HG02759 (cell line): ENCODE results near the gene SPOCD1.
A peak's percentile ranks its signal among the peaks of the same experiment; 100 is the strongest.

Experiments used
- ATAC-seq: cut with Tn5 transposase; IDR thresholded peaks from one replicate; pipeline ENCODE4 v1.9.1; 2021; ENCODE audit warnings: mild to moderate bottlenecking, moderate library complexity; ENCODE audit not compliant: unreplicated experiment

Gene SPOCD1

DNA sequence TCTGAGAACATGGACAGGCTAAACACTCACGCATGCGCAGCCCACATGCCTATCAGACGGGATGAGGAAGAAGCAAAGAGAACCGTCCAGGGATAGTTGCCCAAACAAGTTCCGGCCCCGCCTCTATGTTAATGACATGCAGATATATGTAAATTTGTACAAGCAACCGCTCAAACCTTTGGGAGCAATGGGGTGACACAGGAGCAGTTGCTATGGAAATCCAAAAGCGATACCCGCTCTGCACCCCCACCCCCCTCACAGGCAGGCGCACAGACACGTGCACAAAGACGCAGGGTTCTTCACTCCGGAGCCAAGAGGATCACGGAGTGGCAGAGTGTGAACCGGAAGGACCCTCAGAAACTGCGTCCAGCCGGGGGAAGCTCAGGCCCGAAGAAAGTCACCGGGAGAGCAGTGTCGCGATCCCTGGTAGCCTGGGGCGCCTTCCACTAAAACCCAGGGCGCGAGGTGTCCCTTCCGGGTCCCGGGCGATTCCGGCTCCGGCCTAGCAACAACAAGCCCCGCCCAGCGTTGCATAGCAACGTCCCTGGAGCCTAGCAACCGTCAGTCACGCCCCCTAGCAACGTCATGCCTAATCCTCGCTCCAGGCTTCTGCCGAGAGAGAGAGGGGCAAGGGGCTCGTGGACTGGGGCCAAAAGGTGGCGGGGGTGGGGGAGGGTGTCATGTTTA, 27.5 kb downstream of the SPOCD1 start:
- peak; percentile 72 for ATAC-seq

DNA sequence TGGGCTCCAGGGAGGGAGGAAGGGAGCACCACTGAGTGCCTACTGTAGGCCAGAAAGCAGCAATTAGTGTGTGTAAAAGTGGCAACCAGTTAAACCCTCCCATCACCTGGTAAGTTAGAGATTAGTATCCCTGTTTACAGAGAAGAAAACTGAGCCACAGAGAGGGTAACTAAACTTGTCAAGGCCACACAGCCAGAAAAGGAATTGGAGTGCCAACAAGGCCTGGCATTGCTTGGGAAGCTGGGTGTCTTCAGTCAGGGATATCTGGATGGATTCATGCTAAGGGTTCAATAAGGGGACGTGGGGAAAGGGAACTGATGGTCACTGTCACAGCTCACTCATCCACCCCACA, 28.1 kb downstream of the SPOCD1 start:
- ATAC-seq: no peak

DNA sequence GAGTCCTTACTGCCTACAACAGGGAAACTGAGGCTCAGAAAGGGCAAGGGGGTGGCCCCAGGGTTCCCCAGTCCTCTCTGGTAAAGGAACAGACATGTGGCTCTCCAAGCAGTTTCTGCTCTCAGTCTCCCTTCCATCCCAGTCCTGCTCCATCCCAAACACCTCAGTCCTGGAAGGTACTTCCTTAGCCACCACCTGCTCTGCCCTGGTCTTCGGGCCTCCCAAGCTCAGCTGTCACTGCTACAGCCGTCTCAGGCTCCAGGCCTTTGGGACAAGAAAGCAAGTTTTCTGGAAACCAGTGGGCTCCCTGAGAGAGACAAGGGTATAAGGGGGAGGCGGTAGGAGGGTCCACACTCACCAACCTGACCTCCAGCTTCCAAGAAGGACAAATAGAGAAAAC, 28.6 kb downstream of the SPOCD1 start:
- no peak for ATAC-seq

DNA sequence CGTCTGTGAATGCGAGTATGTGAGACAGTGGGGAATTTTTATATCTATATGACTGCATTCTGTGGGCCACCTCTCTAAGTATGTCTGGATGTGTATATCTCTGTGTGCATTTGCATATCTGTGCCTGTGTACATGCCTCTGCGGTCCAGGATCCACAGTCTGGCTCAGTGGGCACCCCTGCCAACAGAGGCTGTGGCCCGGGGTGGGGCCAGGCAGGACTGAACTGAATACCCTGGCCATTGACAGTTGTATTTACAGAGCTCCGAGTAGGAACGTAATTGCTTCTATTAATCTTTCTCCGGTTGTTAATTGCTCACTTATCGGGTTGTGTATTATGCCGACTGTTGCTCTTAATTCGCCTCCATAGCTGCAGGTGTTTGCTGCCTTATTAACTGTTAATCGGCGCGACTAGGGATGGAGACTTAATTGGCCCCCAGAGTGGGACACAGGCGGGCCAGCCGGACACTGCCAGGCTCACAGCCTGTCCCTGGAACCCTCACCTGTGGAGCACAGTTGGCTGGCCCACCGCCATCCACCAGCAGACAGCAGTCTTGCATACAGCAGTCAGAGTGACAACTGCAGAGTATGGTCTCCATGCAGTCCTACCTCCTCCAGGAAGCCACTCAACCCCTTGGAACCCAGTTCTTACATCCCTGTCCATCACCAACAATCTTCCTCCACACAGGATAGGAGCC, 29.3 kb downstream of the SPOCD1 start:
- ATAC-seq: no peak

DNA sequence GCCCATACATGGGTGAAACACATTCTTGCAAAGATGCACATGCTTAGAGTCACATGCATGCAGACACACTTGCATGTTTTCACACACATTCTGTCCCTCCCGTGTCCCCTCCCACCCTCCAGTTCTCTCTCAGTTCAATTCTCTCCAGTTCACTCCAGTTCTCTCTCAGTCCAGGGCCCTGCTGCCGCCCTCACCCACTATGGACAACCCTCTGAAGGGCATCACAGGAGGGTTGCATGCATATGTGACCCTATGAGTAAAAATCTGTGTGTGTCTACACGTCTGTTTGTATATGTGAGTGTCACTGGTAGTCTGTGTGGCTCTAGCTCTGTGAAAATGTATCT, 29.9 kb downstream of the SPOCD1 start:
- ATAC-seq: no peak

DNA sequence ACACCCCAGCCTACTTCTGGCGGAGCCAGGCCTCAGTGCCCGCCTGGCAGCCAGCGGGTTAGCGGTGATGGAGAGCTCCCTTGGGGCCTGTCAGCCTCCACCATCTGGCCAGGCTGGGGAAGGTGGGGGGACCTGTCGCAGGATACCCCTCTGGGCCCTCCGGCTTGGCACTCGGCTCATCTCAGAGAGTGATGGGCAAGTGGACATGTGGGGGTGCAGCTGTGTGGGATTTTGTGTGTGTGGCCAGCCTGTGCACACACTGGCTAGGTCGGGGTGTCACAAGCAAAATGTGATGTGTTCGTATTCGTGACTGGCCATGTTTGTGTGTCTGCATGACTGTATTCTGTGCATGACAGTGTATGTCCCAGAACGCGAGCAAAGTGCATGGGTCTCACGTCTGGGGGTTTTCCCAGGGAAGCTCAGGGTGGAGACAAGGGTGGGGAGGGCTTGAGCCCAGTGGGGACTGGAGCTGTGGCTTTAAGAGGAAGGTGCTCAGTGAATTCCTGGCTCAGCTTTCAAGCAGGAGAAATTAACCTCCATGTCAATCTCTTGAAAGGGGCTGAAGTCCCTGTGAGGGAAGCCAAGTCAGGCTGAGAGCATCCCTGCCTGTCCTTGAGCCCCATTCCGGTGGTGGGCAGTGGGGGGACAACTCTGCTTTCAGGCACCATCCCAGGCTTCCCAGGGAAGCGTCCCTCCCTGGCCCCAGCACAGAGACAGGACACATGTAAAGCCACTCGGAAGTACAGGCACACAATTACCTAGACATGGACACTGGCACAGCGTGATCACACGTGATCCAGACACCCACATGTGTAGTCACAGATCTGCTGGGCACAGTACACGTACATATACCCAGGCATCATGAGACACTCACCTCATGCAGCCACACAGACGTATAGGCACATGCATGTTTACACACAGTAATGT, 30.5 kb downstream of the SPOCD1 start:
- ATAC-seq: no peak

DNA sequence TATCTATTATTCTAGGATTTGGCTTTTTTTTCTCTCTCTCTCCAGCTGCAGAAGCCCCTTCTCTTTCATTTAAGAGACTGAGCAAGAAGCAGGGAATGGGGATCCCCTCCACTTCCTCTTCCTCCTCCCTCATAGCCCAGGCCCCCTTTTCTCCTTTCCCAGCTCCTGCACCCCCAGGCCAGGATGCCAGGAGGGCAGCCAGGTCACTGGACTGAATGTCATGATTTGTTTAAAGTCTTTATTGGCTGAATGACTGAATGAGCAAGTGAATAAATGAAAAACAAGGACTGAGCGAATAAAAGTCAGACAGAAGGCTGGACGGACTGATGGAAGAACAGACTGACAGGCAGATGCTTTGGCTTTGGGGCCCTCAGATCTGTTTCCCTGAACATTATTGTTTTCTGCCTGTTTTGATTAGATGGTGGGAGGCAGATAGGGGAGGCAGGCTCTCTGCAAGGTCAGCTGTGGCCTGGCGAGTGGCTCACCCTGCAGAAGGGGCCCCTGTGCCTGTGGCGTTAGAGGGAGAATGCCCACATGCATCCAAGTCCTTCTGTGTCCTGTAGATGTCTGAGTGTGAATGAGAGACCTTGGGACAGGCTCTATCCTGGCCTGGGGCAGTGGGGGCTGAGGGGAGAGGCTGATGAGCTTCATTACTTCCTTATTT, 31.3 kb downstream of the SPOCD1 start:
- no peak for ATAC-seq

DNA sequence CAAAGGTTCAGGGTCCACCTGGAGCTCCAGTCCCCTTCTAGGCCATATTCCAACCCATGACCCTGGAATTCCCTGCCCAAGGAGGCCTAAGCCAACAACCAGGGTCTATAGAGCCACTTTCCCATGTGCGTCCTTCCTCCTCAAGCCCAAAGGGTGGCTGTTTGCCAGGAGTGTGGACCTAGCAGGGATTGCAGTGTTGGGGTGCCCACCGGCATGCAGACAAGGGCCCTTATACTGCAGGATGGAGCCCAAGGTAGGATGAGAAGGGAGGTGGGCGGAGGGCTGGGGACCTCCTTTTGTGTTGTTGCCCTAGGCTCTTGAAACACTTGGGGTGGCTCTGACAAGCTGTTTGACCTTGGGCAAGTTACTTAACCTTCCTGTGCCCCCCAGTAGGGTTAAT, 32.0 kb downstream of the SPOCD1 start:
- no peak for ATAC-seq

DNA sequence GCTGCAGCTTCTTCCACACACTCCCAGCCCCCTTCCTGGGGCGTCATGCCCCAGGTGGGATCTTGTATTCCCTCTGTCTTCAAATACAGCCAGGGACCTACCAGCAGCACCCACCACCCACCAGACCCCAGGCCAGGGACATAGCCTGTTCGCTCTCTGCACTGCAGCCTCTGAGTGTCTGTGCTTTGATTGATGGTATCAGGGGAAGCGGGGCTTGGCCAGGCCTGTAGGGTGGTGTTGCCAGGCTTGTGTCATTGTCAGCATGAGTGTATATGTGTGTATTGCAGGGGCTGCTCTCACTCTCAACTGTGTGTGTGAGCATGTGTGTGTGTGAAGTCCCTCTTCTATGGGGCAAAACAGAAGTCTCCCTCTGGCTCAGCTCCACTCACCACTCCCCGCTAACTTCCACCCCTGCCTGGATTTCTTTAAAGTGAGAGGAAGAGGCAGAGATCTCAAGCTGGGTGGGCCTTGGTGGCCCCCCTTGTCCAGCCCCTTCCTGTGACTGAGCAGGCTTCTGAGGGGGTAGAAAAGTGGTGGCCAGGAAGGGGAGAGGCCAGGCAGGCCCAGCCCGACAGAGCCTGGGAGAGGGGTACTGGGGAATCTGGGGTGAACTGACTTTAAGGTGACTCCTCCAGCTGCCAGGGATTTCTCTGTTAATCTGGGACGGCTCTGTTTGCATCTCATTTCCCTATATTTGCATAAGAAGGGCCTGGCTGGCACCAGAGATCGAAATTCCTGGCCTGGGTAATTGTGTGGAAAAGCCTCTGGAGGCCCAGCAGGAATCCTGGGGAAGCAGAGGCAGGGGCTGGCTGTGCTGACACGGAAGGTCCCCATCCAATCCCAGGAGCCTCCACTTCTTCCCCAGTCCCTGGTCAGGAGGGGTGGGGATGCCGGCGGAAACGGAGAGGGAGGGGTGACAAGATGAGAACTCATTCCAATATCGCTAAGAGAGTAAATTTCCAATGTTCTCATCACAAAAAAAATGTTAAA, 33.1 kb downstream of the SPOCD1 start:
- no peak for ATAC-seq

DNA sequence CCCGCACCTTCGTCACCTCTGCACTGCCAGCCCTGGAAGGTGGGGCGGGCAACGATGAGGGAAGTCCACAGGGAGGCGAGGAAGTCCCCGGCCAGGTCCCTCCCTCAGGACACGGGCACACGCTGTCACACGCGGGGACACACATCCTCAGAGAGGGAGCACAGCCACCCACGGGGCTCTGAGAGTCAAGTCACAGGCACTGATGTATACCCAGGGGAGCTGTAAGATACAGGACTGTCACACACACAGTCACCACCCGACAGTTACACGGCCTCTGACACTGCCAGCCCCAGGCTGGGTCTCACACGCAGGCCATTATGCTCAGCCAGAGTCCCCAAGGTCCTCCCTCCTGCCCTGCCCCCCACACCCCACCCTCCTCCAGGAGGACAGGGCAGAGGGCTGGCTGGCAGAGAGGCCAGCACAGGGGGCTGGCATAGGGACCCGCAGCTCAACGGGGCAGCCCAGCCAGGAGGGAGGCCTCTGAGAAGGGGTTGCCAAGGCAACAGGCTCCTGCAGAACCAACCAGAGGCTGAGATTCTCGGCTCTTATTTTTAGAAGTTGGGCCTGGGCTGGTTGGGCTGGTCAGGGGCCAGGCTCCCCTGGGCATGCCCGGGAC, 34.0 kb downstream of the SPOCD1 start:
- ATAC-seq: no peak

DNA sequence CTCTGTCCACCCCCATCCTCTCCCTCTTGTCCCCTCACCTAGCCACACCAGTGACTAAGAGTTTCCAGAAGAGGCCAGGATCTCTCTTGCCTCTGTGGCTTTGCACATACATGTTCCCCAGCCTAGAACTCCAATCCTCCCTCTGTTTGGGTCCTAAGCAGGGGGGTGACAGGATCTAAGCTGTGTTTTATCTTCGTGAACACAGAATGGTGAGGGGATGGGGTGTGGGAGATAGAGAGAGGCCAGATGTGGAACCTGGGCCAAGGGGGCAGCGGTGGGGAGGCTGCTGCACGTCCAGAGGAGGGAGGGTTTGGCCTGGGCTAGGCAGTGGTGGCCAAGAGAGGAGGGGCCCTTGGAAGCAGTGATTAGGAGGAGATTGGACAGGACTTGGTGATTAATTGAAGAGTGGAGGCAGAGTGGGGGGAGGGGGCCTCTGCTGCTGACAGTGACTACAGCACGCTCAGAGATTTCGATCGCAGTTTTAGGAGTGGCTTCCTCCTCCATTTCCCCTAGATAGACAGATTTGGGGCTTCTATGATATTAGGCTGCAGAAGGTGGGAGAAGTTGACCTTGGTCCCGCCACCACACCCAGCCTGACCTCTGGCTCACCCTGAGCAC, 34.6 kb downstream of the SPOCD1 start:
- ATAC-seq: no peak

DNA sequence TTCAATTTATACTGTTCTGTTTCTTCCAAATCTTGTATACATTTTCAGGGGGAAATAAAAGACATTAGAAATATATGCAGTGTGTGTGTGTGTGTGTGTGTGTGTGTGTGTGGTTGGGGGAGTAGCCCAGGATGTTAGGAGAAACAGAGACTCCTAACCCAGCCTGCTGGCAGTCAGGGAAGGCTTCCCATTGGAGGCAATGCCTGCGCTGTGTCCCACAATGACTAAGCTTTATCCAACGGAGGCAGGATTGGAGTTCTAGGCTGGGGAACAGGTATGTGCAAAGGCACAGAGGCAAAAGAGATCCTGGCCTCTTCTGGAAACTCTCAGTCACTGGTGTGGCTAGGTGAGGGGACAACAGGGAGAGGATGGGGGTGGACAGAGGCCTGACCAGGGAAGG, 35.2 kb downstream of the SPOCD1 start:
- no peak for ATAC-seq

DNA sequence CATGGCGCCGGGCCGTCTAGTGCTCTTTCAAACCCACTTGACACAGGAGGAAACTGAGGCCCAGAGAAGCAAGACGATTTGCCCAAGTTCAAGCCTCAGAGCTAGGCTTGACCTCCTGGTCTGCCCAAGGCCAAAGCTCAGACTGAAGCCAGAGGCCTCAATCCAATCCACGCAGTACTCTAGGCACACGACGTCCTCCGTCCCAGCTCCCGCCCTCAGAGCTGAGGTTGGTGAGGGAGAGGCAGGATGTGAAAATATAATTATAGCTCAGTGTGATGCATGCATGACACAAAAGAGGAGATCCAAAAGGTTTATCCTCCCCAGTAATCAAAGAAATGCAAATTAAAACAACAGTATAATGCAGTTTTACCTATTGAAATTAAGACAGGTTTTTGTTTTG, 36.1 kb downstream of the SPOCD1 start:
- no peak for ATAC-seq

DNA sequence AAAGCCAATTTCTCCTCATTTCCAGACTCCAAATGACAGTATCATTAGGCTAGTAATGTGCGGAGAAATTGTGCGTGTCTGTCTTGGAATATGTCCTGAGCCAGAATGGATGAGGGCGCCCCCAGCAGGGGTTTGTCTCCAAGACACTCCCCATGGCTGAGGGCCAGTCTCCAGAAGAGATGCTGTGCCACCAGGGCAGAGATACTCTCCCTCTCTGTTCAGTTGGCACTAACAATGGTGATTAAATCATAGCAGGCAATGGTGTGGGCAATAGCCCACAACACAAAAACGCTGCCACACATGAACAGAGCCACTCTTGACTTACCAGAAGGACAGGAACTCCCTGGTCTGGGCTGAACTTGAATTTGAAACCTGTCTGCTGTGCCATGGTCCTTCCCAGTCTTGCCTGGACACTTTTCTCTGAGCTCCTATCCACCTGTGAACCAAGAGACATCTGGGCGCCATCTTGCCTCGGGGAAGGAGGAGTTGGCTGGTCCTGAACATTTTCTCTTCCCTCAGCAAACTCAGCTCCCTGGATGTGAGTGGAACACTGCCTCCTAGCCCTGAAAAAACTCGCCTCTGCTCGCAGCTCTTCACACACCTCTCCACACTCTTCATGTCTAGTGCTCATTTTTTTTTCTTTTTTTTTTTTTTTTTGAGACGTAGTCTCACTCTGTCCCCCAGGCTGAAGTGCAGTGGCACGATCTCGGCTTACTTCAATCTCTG, 36.9 kb downstream of the SPOCD1 start:
- no peak for ATAC-seq

DNA sequence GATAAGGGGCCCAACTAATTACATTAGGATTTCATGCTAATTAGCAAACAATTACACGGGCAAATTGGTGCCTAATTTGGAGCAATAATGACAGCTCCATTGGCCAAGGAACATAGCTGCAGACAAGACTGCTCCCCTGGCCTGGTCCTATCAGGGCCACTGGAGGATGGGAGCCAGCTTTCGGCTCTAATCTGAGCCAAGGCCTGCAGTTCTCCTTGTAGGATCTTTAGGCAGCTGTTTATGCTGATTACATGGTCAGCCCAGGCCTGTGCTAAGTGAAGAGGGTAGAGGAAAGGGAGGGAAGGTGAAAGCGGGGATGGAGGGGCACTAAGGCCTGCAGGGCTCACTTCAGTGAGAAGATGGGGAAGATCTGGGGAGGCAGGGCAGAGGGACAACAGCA, 39.3 kb downstream of the SPOCD1 start:
- no peak for ATAC-seq

DNA sequence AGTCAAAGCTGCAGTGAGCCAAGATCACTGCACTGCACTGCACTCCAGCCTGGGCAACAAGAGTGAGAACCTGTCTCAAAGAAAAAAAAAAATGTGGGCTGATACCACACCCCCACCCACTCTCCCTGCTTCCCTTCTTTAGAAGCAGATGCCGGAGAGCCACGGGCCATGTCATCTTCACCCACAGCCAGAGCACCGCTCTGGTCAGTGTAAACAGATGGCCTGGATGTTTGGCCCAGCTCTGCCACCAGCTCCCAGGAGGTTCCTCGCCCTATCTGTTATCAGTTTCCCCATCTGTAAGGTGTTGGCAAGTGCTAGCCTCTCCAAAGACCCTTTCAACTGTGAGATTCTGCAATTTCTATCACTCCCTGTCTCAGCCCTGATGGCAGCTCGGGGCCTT, 39.8 kb downstream of the SPOCD1 start:
- no peak for ATAC-seq

DNA sequence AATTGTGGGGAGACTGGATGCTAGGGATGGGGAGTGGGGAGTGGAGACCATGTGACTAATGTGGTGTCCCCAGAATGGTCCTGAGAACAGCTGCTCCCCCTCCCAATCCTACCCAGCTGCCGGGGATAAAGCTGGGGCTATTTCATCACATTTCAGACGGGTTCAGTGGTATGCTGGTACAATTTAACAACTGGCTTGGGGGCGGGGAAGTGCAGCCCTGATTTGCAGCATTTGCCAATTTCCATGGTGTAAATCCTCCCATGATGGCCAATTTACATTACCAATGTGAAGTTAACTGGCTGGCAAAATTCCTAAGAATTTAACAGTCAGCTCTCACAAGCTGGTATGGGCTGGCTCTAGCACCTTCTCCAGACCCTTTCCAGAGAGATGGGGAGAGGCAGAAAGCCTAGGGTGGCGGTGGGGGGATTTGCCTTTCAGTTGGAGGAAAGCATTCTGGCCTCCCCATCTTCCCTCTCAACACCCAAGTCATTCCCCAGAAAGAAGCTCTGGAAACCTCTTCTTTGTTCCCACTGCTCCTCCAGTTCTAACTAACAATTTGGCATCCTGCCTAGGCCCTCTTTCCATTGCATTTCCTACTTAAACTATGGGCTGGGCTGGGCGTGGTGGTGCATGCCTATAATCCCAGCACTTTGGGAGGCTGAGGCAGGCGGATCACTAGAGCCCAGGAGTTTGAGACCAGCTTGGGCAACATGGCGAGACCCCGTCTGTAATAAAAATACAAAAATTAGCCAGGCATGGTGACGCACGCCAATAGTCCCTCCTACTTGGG, 40.4 kb downstream of the SPOCD1 start:
- no peak for ATAC-seq

DNA sequence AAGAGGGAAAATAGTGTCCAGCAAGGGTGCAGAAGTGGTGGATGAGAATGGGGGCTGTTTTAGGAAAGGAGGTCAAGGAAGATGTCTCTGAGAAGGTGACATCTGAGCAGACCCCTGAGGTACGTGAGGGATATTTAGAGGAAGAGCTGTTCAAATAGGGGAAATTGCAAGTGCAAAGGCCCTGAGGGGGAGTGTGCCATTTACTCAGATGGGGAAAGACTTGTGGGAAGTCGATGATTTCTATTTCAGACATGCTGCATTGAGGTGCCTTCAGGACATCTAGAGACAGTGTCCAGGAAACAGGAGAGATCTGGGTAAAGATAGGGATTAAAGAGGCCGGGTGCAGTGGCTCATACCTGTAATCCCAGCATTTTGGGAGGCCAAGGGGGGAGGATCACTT, 41.3 kb downstream of the SPOCD1 start:
- ATAC-seq: no peak
